Measurements from ENCODE around the gene COG1.
"Not testable (repeated sequence)": the region's sequence is repeated elsewhere in the genome, so short reads cannot be mapped to it uniquely, and the experiment has no call there.

Gene COG1, protein sequence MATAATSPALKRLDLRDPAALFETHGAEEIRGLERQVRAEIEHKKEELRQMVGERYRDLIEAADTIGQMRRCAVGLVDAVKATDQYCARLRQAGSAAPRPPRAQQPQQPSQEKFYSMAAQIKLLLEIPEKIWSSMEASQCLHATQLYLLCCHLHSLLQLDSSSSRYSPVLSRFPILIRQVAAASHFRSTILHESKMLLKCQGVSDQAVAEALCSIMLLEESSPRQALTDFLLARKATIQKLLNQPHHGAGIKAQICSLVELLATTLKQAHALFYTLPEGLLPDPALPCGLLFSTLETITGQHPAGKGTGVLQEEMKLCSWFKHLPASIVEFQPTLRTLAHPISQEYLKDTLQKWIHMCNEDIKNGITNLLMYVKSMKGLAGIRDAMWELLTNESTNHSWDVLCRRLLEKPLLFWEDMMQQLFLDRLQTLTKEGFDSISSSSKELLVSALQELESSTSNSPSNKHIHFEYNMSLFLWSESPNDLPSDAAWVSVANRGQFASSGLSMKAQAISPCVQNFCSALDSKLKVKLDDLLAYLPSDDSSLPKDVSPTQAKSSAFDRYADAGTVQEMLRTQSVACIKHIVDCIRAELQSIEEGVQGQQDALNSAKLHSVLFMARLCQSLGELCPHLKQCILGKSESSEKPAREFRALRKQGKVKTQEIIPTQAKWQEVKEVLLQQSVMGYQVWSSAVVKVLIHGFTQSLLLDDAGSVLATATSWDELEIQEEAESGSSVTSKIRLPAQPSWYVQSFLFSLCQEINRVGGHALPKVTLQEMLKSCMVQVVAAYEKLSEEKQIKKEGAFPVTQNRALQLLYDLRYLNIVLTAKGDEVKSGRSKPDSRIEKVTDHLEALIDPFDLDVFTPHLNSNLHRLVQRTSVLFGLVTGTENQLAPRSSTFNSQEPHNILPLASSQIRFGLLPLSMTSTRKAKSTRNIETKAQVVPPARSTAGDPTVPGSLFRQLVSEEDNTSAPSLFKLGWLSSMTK

DNA sequence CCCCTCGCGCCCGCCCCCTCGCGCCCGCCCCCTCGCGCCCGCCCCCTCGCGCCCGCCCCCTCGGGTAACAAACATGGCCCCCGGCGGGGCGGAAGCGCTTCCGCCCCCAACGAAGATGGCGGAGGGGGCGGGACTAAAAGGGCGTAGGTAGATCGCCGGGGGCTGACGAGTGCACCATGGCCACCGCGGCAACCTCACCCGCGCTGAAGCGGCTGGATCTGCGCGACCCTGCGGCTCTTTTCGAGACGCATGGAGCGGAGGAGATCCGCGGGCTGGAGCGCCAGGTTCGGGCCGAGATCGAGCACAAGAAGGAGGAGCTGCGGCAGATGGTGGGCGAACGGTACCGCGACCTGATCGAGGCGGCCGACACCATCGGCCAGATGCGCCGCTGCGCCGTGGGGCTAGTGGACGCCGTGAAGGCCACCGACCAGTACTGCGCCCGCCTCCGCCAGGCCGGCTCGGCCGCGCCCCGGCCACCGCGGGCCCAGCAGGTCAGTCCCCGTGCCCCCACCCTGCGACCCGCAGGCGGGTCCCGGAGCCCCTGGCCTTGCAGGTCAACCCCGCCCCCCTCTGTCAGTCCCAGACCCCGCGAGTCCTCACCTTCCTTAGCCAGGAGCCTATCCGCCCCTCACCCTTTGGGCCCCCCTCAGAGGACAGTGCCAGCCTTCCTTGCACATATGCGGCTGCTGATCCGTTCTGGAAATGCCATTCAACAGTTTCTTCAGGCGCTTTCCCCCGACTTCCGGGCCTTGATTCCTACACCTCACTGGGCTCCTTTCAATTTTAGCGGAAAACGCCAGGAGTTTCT is at the start of gene COG1:
COG1 (plus strand) TSS at position 162 of the 808 bp plus-strand sequence; CDS start at position 177, 15 bp downstream.
- peak; percentile 57 to 83 for DNase-seq (ENCODE audit: low read depth in 2 of 2)

DNA sequence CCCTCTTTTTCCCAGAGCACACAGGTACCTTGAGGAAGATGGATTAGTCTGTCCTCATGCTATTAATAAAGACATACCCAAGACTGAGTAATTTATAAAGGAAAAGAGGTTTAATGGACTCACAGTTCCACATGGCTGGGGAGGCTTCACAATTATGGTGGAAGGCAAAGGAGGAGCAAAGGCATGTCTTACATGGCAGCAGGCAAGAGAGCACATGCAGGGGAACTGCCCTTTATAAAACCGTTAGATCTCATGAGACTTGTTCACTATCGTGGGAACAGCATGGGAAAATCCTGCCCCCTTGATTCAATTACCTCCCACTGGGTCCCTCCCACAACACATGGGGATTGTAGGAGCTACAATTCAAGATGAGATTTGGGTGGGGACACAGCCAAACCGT is 48.6 kb upstream of the COG1 start:
- not testable (repeated sequence) for DNase-seq (ENCODE audit: low read depth in 2 of 2)

DNA sequence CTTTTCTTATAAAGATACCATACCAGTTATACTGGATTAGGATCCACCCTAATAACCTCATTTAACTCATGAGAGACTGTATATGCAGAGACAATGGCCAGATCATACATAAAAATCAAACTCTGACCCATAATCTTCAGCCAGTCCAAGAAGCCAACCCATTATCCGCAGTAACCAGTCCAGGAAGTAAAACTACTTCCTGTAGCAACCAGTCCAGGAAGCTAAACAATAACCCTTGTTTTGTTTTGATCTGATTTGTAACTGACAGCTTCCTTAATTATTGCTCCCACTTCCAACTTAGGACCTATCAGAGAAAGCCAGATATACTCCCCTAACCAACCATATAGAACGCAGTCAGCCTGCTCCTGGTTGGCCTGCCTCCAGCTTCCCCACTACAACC is 47.2 kb upstream of the COG1 start:
- no peak for DNase-seq (ENCODE audit: low read depth in 2 of 2)

DNA sequence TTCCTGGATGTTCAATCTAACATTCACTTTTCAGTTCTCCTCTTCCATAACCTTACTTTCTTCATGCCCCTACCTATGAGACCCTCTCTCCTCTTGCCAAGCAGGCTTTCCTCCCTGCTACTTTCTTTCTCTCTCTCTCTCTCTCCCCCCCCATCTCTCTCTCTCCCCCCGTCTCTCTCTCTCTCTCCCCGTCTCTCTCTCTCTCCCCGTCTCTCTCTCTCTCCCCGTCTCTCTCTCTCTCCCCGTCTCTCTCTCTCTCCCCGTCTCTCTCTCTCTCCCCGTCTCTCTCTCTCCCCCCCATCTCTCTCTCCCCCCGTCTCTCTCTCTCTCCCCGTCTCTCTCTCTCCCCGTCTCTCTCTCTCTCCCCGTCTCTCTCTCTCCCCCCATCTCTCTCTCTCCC is 45.1 kb upstream of the COG1 start:
- DNase-seq (ENCODE audit: low read depth in 2 of 2): not testable (repeated sequence)

DNA sequence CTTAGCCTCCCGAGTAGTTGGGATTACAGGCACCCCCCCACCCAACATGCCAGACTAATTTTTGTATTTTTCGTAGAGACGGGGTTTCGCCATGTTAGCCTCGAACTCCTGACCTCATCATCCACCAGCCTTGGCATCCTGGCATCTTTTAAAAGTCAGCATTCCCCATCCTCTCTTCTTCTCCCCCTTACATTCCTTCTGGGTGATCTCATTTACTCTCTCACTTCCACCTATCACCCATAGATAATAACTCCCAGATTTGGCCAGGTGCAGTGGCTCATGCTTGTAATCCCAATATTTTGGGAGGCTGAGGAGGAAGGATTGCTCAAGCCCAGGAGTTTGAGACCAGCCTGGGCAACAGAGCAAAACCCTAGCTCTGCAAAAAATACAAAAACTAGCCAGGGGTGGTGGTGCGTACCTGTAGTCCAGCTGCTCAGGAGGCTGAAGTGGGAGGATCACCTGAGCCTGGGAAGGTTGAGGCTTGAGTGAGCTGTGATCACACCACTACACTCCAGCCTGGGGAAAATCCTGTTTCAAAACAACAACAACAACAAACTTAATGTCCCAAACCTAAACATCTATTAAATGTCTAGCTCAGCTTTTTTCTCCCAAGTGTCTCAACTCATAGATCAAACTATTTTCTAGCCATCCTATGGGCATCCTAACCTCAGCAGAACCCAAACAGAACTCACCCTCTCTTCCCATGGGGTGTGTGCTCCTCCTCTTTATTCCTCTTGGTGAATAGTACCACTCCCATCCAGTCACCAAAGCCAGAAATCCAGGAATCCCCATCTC is 44.1 kb upstream of the COG1 start:
- no peak for DNase-seq (ENCODE audit: low read depth in 2 of 2)

DNA sequence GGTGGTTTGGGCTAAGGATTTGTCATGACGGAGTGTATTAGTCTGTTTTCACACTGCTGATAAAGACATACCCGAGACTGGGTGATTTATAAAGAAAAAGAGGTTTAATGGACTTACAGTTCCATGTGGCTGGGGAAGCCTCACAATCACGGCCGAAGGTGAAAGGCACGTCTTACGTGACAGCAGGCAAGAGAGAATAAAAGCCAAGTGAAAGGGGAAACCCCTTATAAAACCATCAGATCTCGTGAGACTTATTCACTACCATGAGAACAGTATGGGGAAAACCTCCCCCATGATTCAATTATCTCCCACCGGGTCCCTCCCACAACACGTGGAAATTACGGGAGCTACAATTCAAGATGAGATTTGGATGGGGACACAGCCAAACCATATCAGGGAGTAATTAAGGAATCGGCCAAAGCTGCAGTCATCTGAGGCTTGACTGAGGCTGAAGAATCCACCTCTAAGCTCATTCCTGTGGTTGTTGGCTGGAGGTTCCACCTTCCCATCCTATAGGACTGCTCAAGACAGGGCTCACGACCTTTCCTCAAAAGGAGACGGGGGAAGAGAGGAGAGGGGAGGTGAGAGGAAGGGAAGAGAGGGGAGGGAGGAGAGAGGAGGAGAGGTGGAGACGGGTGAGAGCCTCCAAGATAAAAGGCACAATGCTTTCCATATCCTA is 42.1 kb upstream of the COG1 start:
- DNase-seq (ENCODE audit: low read depth in 2 of 2): not testable (repeated sequence)

DNA sequence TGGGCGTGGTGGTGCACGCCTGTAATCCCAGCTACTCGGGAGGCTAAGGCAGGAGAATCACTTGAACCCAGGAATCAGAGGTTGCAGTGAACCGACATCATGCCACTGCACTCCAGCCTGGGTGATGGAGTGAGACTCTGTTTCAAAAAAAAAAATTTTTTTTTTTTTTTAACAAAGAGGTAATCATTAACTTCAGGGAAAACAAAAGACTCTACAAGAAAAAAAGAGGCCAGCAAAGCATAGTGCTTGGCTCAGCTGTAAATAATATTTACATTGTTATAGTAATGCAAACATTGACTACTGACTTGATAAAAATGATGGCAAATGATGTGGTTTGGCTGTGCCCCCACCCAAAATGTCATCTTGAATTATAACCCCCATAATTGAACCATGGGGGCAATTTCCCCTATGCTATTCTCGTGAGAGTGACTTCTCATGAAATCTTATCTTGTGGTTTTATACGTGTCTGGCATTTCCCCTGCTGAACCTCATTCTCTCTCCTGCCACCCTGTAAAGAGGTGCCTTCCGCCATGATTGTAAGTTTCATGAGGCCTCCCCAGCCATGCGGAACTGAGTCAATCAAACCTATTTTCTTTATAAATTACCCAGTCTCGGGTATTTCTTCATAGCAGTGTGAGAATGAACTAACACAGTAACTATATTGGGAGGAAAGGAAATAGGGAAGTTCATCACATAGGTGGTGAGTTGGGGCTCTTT is 40.8 kb upstream of the COG1 start:
- DNase-seq (ENCODE audit: low read depth in 2 of 2): no peak

DNA sequence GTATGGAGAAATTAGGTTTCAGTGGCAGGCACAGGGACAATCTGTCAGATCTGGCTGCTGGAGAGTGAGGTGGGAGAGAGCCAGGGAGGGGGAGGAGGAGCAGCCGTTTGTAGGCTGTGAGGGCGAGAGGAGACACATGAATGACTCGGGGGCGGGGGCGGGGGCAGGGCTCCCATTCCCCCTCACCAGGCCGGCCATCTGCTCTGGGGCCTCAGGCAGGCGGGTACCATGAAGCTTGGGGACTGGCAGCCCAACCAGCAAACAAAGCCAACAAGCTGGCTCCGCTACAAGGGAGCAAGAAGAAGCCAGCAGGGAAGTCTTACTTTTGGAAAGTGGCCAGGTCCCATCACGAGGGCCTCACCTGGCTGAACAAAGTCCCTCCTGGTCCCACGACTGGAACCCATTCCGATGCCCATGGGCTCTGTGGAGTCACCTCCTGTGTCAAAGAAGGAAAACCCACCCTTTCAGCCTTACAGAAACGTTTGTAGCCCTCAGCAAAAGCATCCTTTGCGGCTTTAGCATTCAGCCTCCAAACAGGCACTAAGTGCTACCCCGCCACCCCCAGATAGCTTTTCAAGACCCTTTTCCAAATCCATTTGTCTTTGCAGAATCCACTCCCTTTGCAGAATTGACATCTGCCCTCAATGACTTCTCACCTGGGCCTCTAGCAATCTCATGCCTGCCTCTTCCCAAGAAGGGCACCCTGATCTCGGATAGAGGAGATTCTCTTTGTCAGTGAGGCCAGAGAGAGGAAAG is 37.3 kb upstream of the COG1 start:
- DNase-seq (ENCODE audit: low read depth in 2 of 2): no peak

DNA sequence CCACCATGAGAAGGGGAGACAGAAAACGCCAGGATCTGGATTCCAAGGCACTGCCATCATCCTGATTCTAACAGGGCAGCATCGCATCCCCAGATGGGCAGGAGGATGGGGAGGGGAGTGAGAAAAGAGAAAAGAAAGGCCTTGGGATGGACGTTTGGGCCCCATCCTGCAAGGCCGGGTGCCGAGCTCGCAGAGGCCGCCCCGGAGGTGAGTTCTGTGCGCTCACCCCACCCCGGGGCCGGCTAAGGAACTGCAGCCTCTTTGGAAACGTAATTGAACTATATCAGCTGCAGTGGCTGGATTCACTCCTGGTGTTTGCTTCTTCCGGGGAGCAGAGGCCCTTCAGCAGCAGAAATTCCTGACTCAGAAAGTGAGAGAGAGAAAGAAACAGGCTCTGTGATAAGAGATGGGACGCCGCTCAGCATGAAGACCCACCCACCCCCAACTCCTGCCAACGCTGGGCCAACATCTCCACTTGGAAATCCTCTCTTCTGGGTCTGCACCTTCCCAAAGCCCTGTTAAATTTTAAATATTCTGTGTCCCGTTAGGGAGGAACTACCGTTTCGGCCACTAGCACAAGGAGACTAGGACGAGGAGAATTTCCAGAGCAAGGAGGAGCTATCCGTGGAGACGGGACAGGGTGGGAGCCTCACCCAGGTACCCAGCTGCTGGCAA is 36.6 kb upstream of the COG1 start:
- peak; percentile 36 to 43 for DNase-seq (ENCODE audit: low read depth in 2 of 2)

DNA sequence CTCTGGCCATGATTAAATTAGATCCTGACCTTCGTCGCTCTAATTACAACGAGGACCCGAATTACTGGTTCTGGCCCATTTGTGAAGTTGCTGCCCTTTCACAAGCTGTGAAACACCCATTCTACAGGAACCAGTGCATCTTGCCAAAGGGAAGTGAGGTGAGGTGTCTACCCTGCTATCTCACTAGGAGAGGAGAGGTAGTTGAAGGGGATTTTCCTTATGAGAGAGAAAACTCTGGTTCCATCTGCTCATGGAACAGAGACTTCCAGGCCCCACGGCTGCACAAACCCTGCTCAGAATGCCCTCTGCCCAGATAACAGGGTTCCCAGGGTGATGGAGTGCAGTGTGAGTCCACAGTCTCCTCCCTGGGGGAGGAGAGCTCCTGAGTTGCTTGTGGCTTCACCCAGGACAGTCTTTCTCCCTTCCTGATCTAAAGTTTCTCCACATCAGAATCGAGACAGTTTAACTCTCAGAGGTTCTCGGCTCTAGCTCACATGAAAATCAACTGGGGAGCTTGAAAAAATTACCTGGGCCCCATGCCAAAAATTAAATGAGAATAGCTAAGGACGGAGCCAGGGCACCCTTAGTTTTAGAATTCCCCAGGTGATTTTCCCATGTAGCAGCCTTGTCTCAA is 35.9 kb upstream of the COG1 start:
- DNase-seq (ENCODE audit: low read depth in 2 of 2): no peak

DNA sequence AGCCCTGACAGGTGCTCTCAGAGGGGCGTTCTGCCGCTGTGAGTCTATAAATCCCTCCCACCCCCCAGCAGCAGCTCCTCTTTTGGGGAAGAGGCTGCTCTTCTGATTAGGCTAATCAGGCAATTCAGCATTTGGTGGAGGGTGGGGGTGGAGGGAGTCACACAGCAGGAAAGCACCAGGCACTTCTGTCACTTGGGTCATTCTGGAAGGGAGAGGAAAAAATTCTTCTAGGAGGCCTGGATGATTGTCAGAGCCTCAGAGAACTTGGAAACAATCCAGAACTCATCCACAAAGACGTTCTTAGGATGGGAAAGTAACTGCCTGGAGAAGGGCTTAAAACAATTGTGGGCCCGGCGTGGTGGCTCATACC is 35.3 kb upstream of the COG1 start:
- no peak for DNase-seq (ENCODE audit: low read depth in 2 of 2)

DNA sequence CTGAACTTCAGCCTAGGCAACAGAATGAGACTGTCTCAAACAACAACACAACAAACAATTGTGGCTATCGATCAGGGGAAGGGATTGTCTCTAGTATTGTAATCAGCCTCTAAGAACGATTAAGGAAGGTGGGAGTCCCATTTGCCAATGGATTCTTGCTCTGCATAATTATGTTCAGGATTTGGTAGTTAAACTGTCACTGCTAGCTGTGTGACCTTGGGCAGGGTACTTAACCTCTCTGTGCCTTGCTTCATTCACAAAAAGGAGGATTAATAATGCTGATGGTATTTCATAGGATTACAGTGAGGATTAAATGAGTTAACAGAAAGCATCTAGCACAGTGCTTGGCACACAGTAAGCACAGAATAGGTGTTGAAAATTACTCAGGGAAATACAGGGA is 34.7 kb upstream of the COG1 start:
- DNase-seq (ENCODE audit: low read depth in 2 of 2): no peak

DNA sequence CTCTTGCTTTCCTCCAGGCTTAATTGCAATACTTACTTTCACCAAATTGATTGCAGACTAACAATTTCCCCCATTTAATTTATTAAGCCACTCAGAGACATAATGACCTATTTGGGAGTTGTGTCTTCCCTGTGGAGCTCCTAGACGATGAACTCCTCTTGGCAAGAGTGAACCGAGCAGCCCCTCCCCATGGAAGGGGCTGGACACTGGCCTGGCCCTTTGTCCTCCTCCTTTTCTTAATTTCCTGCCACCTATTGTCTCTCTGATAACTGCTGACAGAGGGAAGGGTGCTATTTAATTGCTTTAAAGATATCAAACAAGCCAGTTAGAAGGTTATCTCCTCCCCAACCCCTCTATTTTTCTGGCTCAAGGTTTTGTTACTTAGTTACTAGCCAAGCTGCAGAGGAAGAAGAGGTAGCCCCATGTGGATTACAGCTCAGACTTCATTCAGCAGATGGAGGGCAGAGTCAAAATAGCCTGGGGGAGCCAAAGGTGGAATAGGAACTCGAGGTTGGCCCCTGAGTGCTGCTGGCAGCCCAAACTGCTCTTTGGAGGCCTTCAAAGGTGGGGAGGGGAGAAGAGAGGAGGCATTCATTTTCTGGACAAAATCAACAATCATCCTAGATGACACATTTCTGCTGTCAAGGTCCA is 31.8 kb upstream of the COG1 start:
- no peak for DNase-seq (ENCODE audit: low read depth in 2 of 2)

DNA sequence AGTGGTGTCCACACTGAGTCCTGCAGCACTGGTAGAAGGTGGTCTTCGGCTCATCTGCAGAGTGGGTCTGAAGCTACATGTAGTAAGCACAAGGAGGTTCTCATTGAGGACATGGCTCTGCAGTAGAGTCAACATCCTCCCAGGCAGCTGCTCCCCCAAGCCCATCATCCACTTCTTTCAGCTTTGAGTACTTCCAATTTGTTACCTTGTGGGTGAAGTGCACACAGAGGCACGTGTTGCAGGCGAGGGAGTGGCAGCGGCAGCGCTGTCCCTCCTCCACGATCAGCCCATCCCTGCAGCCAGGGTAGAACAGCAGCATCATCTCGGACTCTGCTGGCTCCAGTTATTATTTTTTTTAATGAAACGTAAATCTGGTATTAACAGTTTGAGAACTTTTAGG is 29.8 kb upstream of the COG1 start:
- no peak for DNase-seq (ENCODE audit: low read depth in 2 of 2)

DNA sequence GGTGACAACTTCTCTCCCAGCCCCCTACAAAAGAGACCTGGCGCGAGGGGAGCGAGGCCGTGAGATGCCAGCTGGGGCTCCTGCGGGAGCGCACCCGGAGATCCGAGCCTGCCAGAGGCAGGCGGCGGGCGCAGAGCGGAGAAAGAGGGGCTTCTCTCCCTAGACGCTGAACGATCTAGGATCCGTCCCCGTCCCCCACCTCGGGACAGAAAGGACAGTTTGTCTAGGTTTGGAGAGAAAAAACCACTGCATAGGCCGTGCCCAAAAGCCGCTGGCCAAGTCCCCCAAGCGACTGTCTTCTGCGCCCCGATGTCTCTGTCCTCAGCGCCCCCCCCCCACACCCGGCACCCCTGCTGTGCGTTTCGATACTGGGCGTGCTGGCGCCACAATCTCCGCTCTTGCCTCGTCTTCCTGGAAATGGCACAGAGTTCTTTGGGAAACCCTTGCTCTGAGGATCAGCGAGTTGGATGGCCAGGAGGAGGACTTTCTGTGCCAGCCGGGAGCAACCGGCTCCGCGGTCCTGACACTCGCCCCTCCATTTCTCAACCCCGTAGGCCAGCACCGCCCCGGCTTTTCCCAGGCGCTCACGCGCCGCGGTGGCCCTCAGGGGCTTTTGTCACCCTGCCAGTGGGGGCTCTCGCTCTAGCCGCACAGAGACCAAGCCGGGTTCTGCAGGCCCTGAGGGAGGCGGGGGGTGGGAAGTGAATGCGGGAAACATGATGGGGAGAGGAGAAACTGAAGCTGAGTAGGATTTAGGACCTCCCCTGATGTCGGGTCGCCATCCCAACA is 27.0 kb upstream of the COG1 start:
- no peak for DNase-seq (ENCODE audit: low read depth in 2 of 2)

DNA sequence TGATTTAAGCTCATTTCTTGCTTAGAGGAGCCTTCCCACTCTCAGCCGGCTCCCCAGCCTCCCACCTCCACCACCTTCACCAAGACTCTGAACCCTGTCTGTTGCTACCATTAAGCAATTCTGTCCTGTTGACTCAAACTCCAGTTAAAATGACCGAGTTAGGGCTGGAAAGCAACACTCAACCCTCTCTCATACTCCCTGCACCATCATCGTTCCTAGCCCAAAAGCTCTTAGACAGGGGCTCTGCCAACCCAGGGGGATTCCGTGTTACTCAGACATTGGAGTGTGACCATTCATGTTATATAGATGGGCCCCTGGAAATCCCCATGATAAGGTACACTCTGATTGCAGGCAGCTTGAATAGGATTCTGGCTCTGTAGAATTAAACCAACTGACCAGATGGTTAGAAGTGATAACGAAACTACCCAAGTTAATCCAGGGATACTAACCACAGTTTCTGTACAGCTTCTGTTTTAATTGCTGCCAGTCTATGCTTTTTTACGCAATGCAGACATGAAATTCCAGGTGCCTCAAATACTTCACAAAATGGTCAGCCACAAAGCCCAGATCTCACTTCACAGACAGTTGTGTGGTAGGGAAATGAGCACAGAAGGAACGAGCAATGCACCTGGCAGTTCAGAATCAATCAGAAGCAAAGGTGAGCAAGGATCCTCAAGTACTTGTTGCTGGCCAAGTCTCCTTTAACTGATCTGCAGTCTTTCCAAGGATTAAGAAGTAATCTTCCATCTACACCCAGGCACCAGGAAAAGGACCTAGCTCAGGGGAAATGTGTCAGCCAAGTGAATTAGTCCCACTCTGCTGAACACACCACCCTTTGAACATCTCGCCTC is 25.9 kb upstream of the COG1 start:
- no peak for DNase-seq (ENCODE audit: low read depth in 2 of 2)

All from stimulated activated CD8-positive, alpha-beta memory T cell treated with anti-CD3 and anti-CD28 coated beads, Interleukin-2, amount 100 ng/mL, for 48 hours (primary cell).